Measurements from ENCODE around the gene SLC6A16. TPM values are rescaled to one million over a fixed set of nuclear protein-coding genes. Genes with fewer than 3 reads are reported as not detected.

Gene SLC6A16
- total and polyA plus RNA-seq, 2 of the 8 experiments (the other 6 are each of a cell fraction or from before 2014, with no cell fraction given) = 1.1 to 1.5 TPM

GRCh38 chr19:49255674-49256073, 69.3 kb downstream of the SLC6A16 start:
- CTCF ChIA-PET (ENCODE audit: partially characterized antibody) = interaction anchor here (1.1 to 3.1 kb wide), 5 partner anchors 10 to 57 kb away, joined by 4 to 21 read pairs (median 7); no protein-coding TSS in a partner anchor
- no peak for FAIRE-seq
- TF ChIP-seq BACH1 (IDR thresholded peaks at IDR 0.05; ENCODE audit: low read length) = no peak

More at GRCh38 chr19:49255674-49256073, 69.3 kb downstream of the SLC6A16 start:
- H4K20me1 ChIP-seq (replicated peaks in 1 of 2; ENCODE audit: control insufficient read depth in 1 of 2, insufficient read depth in 2 of 2, low read length in 2 of 2) = no peaks in the 10 kb centered on the region
- POLR2A ChIA-PET (ENCODE audit: partially characterized antibody) = interaction anchor here (1.4 kb wide), 1 partner anchor 37 kb away, joined by 4 read pairs; no protein-coding TSS in a partner anchor
- H4K8ac ChIP-seq (ENCODE audit: extremely low read depth, insufficient read depth, low read length) = no peak overlapping the region
- no peaks in the 10 kb centered on the region for H3K79me1 ChIP-seq (ENCODE audit: low read depth, low read length)
- no peaks in the 10 kb centered on the region for H3K23me2 ChIP-seq (ENCODE audit: low read depth, low read length)
- H3K27me3 ChIP-seq (replicated peaks in 1 of 4; ENCODE audit: control insufficient read depth in 3 of 4, extremely low read depth in 1 of 4, insufficient read depth in 3 of 4, low read length in 3 of 4) = no peaks in the 10 kb centered on the region
- H3K4me3 ChIP-seq (ENCODE audit: extremely low read depth in 1 of 4, insufficient read depth in 2 of 4, low read depth in 3 of 4, low read length in 4 of 4) = no peak overlapping the region
- H3K4ac ChIP-seq (replicated peaks; ENCODE audit: insufficient read length, low read depth, low read length) = no peak overlapping the region
- no peak for DNase-seq (ENCODE audit: low read depth in 1 of 2, low spot score in 2 of 2)
- H3K27ac ChIP-seq (ENCODE audit: low read depth, low read length) = no peak overlapping the region
- no peak overlapping the region for H2BK5ac ChIP-seq (ENCODE audit: low read depth, low read length)
- no peak overlapping the region for H2BK12ac ChIP-seq (ENCODE audit: low read depth, low read length)
- no peak overlapping the region for H2AFZ ChIP-seq (ENCODE audit: low read length)
- H2AK5ac ChIP-seq (ENCODE audit: low read depth, low read length) = no peak overlapping the region
- no peaks in the 10 kb centered on the region for H3K79me2 ChIP-seq (ENCODE audit: control insufficient read depth in 1 of 2, insufficient read depth in 2 of 2, low read length in 2 of 2)
- H3K4me1 ChIP-seq (replicated peaks in 1 of 4; ENCODE audit: control insufficient read depth in 3 of 4, insufficient read depth in 4 of 4, low read length in 3 of 4) = no peaks in the 10 kb centered on the region
- H3K9me3 ChIP-seq (ENCODE audit: insufficient read depth in 2 of 2, low read depth in 1 of 2, low read length in 1 of 2) = peaks cover 5 to 6% of the 10 kb centered on the region in 2 experiments; a peak in 1 of 4 replicates
- H3K9ac ChIP-seq (replicated peaks in 1 of 4; ENCODE audit: extremely low read depth in 1 of 4, low read depth in 3 of 4, low read length in 3 of 4) = no peak overlapping the region
- no peak overlapping the region for H3K18ac ChIP-seq (ENCODE audit: extremely low read depth, low read length)
- H4K5ac ChIP-seq (ENCODE audit: insufficient read length, low read depth, low read length) = no peak overlapping the region
- H3K14ac ChIP-seq (ENCODE audit: insufficient read length) = no peak overlapping the region
- no peak overlapping the region for H4K91ac ChIP-seq (replicated peaks; ENCODE audit: insufficient read length, low read length)
- no peak overlapping the region for H3K4me2 ChIP-seq (ENCODE audit: insufficient read depth in 1 of 2, low read depth in 2 of 2, low read length in 2 of 2)
- no peak overlapping the region for H2BK15ac ChIP-seq (ENCODE audit: low read length)
- no peak overlapping the region for H2BK120ac ChIP-seq (replicated peaks; ENCODE audit: low read depth, low read length)
- 78% methylated on average over 9 of the region's 10 CpGs; no CpG with 5 or more reads in 1 of the 2 experiments for WGBS, 2 experiments (ENCODE audit: extremely low coverage in 1 of 2, insufficient coverage in 1 of 2, insufficient read length in 1 of 2, insufficient replicate concordance in 2 of 2, low coverage in 1 of 2, low lambda C conversion rate in 2 of 2, missing lambda C conversion rate in 1 of 2)
- H3K36me3 ChIP-seq (ENCODE audit: control insufficient read depth in 2 of 4, insufficient read depth in 4 of 4, low read length in 3 of 4) = no peaks in the 10 kb centered on the region
- no peak overlapping the region for H3K56ac ChIP-seq (replicated peaks; ENCODE audit: insufficient read length, low read depth, low read length)
- H2BK20ac ChIP-seq (ENCODE audit: low read length) = no peak overlapping the region
- H3K23ac ChIP-seq (ENCODE audit: insufficient read length) = no peak overlapping the region

Measured in H1 (cell line).